Coronary artery (tissue), 2 donors: Measurements from ENCODE around the gene FTSJ1.
"Not testable (repeated sequence)": the region's sequence is repeated elsewhere in the genome, so short reads cannot be mapped to it uniquely, and the experiment has no call there.

ENCODE experiments used
- DNase-seq: peaks from one replicate; pipeline ENCODE4 v3.0.0-alpha.2; 2017; ENCODE audit warnings: low spot score
- H3K27ac ChIP-seq, 2 donors: fragments of 200-600 bp; sonication (generic); one replicate each; pipeline ENCODE4 v1.5.1; 2016 to 2019
- H3K4me3 ChIP-seq: fragments of 200-600 bp; sonication (generic); 2 replicates; pipeline ENCODE4 v1.5.1; 2016; ENCODE audit warnings: mild to moderate bottlenecking, moderate library complexity
- TF ChIP-seq, protein P1 (sequence below): fragments of 200-600 bp; sonication (generic); IDR thresholded peaks from one replicate; pipeline ENCODE4 v1.5.1; 2019; ENCODE audit warnings: antibody characterized with exemption

FTSJ1 gene

DNA sequence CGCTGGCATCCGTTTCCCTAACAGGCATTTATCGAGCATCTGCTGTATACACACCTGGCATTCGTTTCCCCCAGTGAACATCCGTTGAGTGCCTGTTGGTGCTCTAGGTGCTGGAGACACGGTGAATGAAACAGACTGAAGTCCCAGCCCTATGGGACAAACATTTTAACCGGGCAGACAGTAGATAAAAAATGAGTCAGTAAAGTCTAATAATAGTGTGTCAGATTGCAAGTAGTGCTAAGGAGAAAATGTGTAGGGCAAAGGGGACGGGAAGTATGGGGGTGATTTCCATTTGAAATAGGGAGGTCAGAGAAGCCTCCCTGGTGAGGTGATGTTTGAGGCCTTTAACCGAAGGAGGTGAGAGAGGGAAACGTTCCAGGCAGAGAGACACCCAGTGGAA is 40.3 kb downstream of the FTSJ1 start:
- Histone ChIP-seq H3K4me3 (no peak overlapping the region), H3K27ac (no peak overlapping the region)
- no peak for DNase-seq
- TF ChIP-seq, protein P1, sequence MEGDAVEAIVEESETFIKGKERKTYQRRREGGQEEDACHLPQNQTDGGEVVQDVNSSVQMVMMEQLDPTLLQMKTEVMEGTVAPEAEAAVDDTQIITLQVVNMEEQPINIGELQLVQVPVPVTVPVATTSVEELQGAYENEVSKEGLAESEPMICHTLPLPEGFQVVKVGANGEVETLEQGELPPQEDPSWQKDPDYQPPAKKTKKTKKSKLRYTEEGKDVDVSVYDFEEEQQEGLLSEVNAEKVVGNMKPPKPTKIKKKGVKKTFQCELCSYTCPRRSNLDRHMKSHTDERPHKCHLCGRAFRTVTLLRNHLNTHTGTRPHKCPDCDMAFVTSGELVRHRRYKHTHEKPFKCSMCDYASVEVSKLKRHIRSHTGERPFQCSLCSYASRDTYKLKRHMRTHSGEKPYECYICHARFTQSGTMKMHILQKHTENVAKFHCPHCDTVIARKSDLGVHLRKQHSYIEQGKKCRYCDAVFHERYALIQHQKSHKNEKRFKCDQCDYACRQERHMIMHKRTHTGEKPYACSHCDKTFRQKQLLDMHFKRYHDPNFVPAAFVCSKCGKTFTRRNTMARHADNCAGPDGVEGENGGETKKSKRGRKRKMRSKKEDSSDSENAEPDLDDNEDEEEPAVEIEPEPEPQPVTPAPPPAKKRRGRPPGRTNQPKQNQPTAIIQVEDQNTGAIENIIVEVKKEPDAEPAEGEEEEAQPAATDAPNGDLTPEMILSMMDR: no peak

DNA sequence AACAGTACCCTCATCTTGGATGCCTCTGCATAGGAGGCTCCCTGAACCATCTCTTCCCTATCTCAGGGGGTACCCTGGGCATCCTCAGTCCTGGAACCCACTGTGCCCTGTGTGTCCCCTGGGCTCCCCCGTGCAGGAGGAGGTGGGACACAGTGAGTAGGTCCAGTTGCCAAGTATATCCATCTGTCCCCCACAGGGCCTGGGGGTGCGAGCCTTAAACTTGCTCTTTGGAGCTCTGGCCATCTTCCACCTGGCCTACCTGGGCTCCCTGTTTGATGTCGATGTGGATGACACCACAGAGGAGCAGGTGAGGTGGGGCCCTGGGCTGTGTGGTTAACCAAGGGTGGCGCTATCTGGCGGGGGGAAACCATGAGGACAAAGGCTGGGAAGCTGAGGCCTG is 41.0 kb downstream of the FTSJ1 start:
- Histone ChIP-seq H3K27ac (no peak overlapping the region), H3K4me3 (no peak overlapping the region)
- DNase-seq: no peak
- TF ChIP-seq, protein P1: no peak

DNA sequence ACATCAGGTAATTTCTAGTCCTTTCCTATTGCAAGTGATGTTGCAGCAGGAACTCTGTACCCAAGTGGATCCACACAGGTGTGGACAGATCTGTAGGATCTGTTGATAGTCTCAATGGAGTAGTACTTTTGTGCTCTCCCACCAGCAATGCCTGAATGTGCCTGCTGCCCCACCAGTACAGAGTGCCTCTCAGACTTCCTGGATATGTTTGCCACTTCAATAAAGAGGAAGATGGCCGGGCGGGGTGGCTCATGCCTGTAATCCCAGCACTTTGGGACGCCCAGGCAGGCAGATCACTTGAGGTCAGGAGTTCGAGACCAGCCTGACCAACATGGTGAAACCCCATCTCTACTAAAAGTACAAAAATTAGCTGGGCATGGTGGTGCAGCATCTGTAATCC is 43.5 kb downstream of the FTSJ1 start:
- H3K27ac ChIP-seq, DNase-seq, H3K4me3 ChIP-seq: not testable (repeated sequence)

DNA sequence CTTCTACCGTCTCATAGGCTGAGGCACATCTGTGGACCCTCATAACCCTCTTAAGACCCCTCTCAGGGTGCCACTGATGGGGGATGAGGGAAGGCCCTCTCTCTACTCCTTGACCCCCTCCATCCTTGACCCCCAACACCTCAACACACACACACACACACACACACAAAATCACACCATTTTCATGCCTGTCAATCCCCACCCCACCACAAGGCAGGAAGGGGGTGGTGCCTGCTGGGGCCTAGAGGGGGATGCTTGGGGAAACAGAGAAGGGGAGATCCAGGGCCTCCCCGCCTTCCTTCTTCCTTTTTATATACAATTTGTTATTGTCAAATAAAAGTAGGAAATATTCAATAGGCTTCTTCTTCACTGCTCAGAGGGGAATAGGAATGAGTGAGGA is 44.5 kb downstream of the FTSJ1 start:
- Histone ChIP-seq H3K4me3 (no peak overlapping the region), H3K27ac (no peak overlapping the region)
- no peak for DNase-seq
- TF ChIP-seq, protein P1: no peak

GRCh38 chrX:48520976-48521352 is 45.0 kb downstream of the FTSJ1 start:
- Histone ChIP-seq H3K4me3 (peak overlapping the region; percentile 77), H3K27ac (no peak overlapping the region)
- TF ChIP-seq, protein P1: no peak
- DNase-seq: no peak

- Histone ChIP-seq H3K27ac (peak within 1 kb of the TSS; percentile 39 to 80), H3K4me3 (peak within 1 kb of the TSS; percentile 77)
- TF ChIP-seq, protein P1: no peak
- DNase-seq: peak; percentile 88
Observed at GRCh38 chrX:48521353-48522243, 45.6 kb downstream of the FTSJ1 start, which contains the start of gene EBP. Gene EBP (plus strand): TSS chrX:48521808. CDS start chrX:48523772, 1,964 bp downstream.

GRCh38 chrX:48522291-48522690 is 46.3 kb downstream of the FTSJ1 start:
- TF ChIP-seq, protein P1: no peak
- no peak for DNase-seq
- Histone ChIP-seq H3K4me3 (peak overlapping the region; percentile 77), H3K27ac (peak overlapping the region in 1 of 2 donors; percentile 80)
